GM10266 (cell line): ENCODE measurements around the gene USH1G.
"Not testable (repeated sequence)": the region's sequence is repeated elsewhere in the genome, so short reads cannot be mapped to it uniquely, and the experiment has no call there.

ENCODE experiments used
- DNase-seq: peaks from one replicate; pipeline ENCODE4 v3.0.0; 2012; ENCODE audit errors: extremely low spot score
- CTCF ChIP-seq: IDR thresholded peaks from 2 replicates; pipeline ENCODE4 v1.5.1; 2012; ENCODE audit warnings: mild to moderate bottlenecking, low read depth; ENCODE audit not compliant: control insufficient read depth, insufficient read depth; ENCODE audit errors: missing control alignments

The USH1G gene

GRCh38 chr17:74922694-74923537 lies at the start of gene USH1G:
Gene USH1G, minus strand, starts transcription at chr17:74923255. Its CDS starts 182 bp downstream, at chr17:74923073.
- TF ChIP-seq CTCF: no peak
- DNase-seq: peak; percentile 80

GRCh38 chr17:74972107-74972972 lies 49.3 kb upstream of the USH1G start, which contains the start of gene HID1:
Gene HID1, minus strand, starts transcription at chr17:74972759. Its CDS starts 103 bp downstream, at chr17:74972656.
- peak; percentile 87 for DNase-seq
- TF ChIP-seq CTCF: no peak

- DNase-seq: no peak
- TF ChIP-seq CTCF: no peak
These were observed 48.7 kb upstream of the USH1G start for GRCh38 chr17:74971842-74972106.

- TF ChIP-seq CTCF: no peak
These were observed 48.2 kb upstream of the USH1G start for GRCh38 chr17:74971069-74971841.

GRCh38 chr17:74970395-74970794 lies 47.3 kb upstream of the USH1G start:
- DNase-seq: no peak
- TF ChIP-seq CTCF: no peak

More at GRCh38 chr17:74971069-74971841, 48.2 kb upstream of the USH1G start:
- DNase-seq: no peak

- DNase-seq: not testable (repeated sequence)
These were observed 46.4 kb upstream of the USH1G start for GRCh38 chr17:74969501-74969900.

GRCh38 chr17:74968361-74968780 lies 45.3 kb upstream of the USH1G start:
- DNase-seq: no peak
- no peak for TF ChIP-seq CTCF
